ELF-1 (cell line): ENCODE measurements around the gene MESP1.

ENCODE experiments used
- DNase-seq: peaks from one replicate; pipeline ENCODE4 v3.0.0-alpha.2; 2016; ENCODE audit warnings: low read depth, low spot score

The MESP1 gene

DNA sequence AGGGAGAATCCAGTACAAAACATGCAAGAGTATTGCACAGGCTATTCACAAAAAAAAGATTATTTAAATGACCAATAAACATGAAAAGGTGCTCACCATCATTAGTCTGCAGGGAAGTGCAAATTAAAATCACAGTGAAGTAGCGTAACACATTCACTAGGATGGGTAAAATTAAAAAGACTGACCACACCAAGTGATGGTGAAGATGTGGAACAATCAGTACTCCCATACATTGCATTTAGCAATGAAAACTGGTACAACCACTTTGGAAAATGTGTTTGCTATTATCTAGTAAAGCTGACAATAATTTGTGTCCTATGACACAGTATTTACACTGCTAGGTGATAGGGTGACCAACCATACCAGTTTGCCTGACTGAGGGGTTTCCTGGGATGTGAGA lies 26.4 kb downstream of the MESP1 start:
- no peak for DNase-seq

DNA sequence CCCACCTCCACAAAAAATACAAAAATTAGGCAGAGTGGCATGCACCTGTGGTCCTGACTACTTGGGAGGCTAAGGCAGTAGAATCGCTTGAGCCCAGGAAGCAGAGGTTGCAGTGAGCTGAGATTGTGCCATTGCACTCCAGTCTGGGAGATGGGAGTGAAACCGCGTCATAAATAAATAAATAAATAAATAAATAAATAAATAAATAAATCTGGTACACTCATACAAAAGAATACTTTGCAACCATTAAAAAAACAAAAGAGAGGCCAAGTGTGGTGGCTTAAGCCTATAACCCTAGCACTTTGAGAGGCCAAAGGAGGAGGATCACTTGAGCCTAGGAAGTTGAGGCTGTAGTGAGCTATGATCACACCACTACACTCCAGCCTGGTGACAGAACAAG lies 28.0 kb downstream of the MESP1 start:
- no peak for DNase-seq

DNA sequence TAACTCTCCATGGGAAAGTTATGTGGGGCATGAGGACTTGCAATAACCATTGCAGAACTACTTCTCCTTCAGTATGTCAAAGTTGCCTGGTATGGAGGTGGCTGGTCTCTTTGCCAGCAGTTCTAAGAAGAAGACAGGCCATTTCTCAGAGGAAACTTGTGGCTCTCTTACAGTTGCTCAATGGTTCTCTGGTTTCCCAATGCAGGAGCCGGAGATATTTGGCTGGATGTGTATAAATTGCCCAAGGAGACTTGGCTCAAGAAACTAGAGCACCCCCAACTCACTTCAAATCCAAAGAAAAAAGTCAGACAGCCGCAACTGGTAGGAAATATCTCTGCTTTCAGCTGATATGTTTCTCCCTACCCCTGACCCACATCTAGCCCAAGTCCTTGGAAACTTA lies 36.3 kb downstream of the MESP1 start:
- DNase-seq = no peak

DNA sequence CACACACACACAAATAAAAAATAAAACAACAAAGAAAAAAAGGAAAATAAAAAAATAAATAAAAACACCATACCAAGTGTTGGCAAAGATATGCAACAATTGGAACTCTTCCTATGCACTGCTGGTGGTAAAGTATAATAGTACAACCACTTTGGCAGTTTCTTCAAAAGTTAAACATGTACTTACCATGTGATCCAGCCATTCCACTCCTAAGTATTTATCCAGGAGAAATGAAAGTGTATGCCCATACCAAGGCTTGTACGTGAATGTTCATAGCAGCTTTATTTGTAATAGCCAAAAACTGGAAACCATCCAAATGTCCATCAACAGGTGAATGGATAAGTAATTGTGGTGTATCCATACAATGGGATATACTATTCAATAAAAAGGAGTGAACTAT lies 43.5 kb downstream of the MESP1 start:
- DNase-seq = no peak

DNA sequence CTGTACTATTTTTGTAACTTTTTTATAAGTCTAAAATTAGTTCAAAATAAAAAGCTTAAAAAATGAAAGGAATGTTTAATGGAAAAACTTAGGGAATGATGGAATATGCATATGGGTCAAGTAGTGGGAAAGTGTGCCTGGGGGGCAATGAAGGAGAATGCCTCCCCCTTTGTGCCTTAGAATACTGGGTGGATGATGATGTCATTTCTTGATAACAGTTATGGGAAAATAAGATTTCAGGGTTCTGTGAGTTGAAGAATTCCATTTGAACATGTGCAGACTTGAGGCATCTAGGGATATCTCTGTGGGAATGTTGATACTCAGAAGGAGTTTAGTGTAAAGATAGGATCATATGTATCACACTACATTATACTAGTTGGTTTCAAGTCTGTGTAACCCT lies 46.6 kb downstream of the MESP1 start:
- DNase-seq = no peak
